ENCODE results near the gene GJD3.

GRCh38 chr17:40347319-40348135 lies 17.0 kb downstream of the GJD3 start:
- no peak for TF ChIP-seq CTCF (IDR thresholded peaks at IDR 0.05)
- TF ChIP-seq POLR2A (IDR thresholded peaks at IDR 0.05) = no peak
